Type B pancreatic cell (in vitro differentiated cells): ENCODE data around the gene ZMYM5. TPM values are rescaled to one million over a fixed set of nuclear protein-coding genes. Genes with fewer than 3 reads are reported as not detected.
A peak's percentile ranks its signal among the peaks of the same experiment; 100 is the strongest.
"Not testable (repeated sequence)": the region's sequence is repeated elsewhere in the genome, so short reads cannot be mapped to it uniquely, and the experiment has no call there.

Experiments
- DNase-seq: peaks from one replicate; pipeline ENCODE4 v3.0.0; 2021; ENCODE audit warnings: mixed read lengths; ENCODE audit not compliant: unreplicated experiment; ENCODE audit errors: extremely low spot score
- H3K27ac Mint-ChIP-seq: 2 replicates; pipeline ENCODE4 v1.8.0; 2021; ENCODE audit warnings: mild to moderate bottlenecking, mixed read lengths
- H3K27me3 Mint-ChIP-seq: 2 replicates; pipeline ENCODE4 v1.8.0; 2021; ENCODE audit warnings: mixed read lengths
- H3K36me3 Mint-ChIP-seq: 2 replicates; pipeline ENCODE4 v1.8.0; 2021; ENCODE audit warnings: mixed read lengths
- H3K4me1 Mint-ChIP-seq: one replicate; pipeline ENCODE4 v1.8.0; 2021; ENCODE audit warnings: mixed read lengths; ENCODE audit not compliant: unreplicated experiment
- H3K4me3 Mint-ChIP-seq: 2 replicates; pipeline ENCODE4 v1.8.0; 2021; ENCODE audit warnings: mild to moderate bottlenecking, mixed read lengths
- H3K9me3 Mint-ChIP-seq: 2 replicates; pipeline ENCODE4 v1.8.0; 2021; ENCODE audit warnings: mixed read lengths
- total RNA-seq: library from RNA; stranded (reverse); gene quantifications from 2 replicates; pipeline ENCODE4 v1.2.1, GENCODE V29; 2021; ENCODE audit warnings: low replicate concordance
- TF ChIP-seq, protein P1 (sequence below): fragments of 200-600 bp; sonication (generic); conservative IDR thresholded peaks from 2 replicates; pipeline ENCODE4 v1.5.0; 2021; ENCODE audit warnings: antibody characterized with exemption, mild to moderate bottlenecking

The ZMYM5 gene
- total RNA-seq, 1 donor from 2014 or later = 16.4 TPM

- no peak for DNase-seq
- TF ChIP-seq, protein P1, sequence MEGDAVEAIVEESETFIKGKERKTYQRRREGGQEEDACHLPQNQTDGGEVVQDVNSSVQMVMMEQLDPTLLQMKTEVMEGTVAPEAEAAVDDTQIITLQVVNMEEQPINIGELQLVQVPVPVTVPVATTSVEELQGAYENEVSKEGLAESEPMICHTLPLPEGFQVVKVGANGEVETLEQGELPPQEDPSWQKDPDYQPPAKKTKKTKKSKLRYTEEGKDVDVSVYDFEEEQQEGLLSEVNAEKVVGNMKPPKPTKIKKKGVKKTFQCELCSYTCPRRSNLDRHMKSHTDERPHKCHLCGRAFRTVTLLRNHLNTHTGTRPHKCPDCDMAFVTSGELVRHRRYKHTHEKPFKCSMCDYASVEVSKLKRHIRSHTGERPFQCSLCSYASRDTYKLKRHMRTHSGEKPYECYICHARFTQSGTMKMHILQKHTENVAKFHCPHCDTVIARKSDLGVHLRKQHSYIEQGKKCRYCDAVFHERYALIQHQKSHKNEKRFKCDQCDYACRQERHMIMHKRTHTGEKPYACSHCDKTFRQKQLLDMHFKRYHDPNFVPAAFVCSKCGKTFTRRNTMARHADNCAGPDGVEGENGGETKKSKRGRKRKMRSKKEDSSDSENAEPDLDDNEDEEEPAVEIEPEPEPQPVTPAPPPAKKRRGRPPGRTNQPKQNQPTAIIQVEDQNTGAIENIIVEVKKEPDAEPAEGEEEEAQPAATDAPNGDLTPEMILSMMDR = no peak
- Mint-ChIP-seq H3K27ac (peak overlapping the region; percentile 97), H3K9me3 (no peaks in the 10 kb centered on the region), H3K4me1 (peaks cover 20% of the 10 kb centered on the region), H3K36me3 (peaks cover 11% of the 10 kb centered on the region), H3K27me3 (no peaks in the 10 kb centered on the region), H3K4me3 (peak overlapping the region; percentile 97)
Measured at GRCh38 chr13:19862481-19863313, 752 bp downstream of the ZMYM5 start.

GRCh38 chr13:19861762-19862161 is 1.7 kb downstream of the ZMYM5 start:
- H3K9me3 Mint-ChIP-seq = no peaks in the 10 kb centered on the region
- H3K4me3 Mint-ChIP-seq = peak overlapping the region; percentile 97
- peak overlapping the region; percentile 97 for H3K27ac Mint-ChIP-seq
- DNase-seq = no peak
- H3K4me1 Mint-ChIP-seq = peaks cover 20% of the 10 kb centered on the region
- TF ChIP-seq, protein P1 = no peak
- no peaks in the 10 kb centered on the region for H3K27me3 Mint-ChIP-seq
- peaks cover 16% of the 10 kb centered on the region for H3K36me3 Mint-ChIP-seq

DNA sequence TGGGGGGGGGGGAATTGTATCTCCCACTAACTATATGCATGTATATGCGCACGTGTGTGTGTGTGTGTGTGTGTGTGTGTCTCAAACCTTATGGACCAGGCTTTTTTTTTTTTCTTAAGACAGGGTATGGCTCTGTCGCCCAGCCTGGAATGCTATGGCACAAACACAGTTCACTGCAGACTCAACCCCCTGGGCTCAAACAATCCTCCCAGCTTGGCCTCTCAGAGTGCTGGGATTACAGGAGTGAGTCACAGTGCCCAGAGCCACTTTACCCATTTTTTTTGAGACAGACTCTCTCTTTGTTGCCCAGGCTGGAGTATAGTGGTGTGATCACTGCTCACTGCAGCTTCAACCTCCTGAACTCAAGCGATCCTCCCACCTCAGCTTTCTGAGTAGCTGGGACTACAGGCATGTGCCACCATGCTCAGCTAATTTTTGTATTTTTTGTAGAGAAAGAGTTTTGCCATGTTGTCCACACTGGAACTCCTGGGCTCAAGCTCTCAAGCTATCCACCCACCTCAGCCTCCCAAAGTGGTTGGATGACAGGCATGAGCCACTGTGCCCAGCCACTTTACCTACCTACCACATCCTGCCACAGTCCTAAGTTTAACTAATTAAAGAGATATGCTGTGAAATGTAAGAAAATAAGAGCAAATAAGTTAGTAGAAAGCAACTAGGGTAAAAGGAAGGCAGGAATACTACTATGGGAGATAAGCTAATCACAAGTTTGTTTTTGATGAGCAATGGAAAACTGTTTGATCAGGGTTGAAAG is 2.4 kb downstream of the ZMYM5 start:
- no peaks in the 10 kb centered on the region for H3K27me3 Mint-ChIP-seq
- H3K36me3 Mint-ChIP-seq = peaks cover 16% of the 10 kb centered on the region
- no peaks in the 10 kb centered on the region for H3K9me3 Mint-ChIP-seq
- H3K4me1 Mint-ChIP-seq = peaks cover 20% of the 10 kb centered on the region
- TF ChIP-seq, protein P1 = no peak
- H3K4me3 Mint-ChIP-seq = peak overlapping the region; percentile 97
- DNase-seq = no peak
- peak overlapping the region; percentile 97 for H3K27ac Mint-ChIP-seq

GRCh38 chr13:19857637-19858036 is 5.8 kb downstream of the ZMYM5 start:
- H3K36me3 Mint-ChIP-seq = peaks cover 15% of the 10 kb centered on the region
- not testable (repeated sequence) for H3K9me3 Mint-ChIP-seq, DNase-seq, H3K4me3 Mint-ChIP-seq, H3K27ac Mint-ChIP-seq, H3K27me3 Mint-ChIP-seq
- H3K4me1 Mint-ChIP-seq = peaks cover 15% of the 10 kb centered on the region

- H3K27me3 Mint-ChIP-seq = no peaks in the 10 kb centered on the region
Measured at GRCh38 chr13:19852766-19853165, 10.7 kb downstream of the ZMYM5 start.

More at GRCh38 chr13:19852766-19853165, 10.7 kb downstream of the ZMYM5 start:
- Mint-ChIP-seq H3K4me1 (no peaks in the 10 kb centered on the region), H3K9me3 (no peaks in the 10 kb centered on the region), H3K36me3 (peaks cover 22% of the 10 kb centered on the region), H3K27ac (no peak overlapping the region), H3K4me3 (no peak overlapping the region)
- TF ChIP-seq, protein P1 = no peak
- DNase-seq = no peak
